ENCODE results near the gene MME.

DNA sequence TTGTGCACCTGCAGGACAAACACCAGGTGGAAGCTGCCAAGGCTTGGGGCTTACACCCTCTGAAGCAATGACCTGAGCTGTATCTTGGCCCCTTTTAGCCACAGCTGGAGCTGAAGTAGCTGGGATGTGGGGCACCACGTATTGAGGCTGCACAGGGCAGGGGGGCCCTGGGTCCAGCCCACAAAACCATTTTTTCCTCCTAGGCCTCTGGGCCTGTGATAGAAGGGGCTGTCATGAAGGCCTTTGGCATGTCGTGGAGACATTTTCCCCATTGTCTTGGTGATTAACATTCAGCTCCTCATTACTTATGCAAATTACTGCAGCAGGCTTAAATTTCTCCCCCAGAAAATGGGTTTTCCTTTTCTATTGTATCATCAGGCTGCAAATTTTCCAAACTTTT lies 27.6 kb upstream of the MME start:
- TF ChIP-seq, protein P1, sequence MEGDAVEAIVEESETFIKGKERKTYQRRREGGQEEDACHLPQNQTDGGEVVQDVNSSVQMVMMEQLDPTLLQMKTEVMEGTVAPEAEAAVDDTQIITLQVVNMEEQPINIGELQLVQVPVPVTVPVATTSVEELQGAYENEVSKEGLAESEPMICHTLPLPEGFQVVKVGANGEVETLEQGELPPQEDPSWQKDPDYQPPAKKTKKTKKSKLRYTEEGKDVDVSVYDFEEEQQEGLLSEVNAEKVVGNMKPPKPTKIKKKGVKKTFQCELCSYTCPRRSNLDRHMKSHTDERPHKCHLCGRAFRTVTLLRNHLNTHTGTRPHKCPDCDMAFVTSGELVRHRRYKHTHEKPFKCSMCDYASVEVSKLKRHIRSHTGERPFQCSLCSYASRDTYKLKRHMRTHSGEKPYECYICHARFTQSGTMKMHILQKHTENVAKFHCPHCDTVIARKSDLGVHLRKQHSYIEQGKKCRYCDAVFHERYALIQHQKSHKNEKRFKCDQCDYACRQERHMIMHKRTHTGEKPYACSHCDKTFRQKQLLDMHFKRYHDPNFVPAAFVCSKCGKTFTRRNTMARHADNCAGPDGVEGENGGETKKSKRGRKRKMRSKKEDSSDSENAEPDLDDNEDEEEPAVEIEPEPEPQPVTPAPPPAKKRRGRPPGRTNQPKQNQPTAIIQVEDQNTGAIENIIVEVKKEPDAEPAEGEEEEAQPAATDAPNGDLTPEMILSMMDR (IDR thresholded peaks at IDR 0.05), result no peak
- TF ChIP-seq POLR2A (IDR thresholded peaks at IDR 0.05), result no peak
